Measurements from ENCODE around the gene DNAJC4. TPM values are rescaled to one million over a fixed set of nuclear protein-coding genes. Genes with fewer than 3 reads are reported as not detected.

The DNAJC4 gene
- total RNA-seq, 2 experiments from 2014 or later: 14.1 to 42.4 TPM

DNA sequence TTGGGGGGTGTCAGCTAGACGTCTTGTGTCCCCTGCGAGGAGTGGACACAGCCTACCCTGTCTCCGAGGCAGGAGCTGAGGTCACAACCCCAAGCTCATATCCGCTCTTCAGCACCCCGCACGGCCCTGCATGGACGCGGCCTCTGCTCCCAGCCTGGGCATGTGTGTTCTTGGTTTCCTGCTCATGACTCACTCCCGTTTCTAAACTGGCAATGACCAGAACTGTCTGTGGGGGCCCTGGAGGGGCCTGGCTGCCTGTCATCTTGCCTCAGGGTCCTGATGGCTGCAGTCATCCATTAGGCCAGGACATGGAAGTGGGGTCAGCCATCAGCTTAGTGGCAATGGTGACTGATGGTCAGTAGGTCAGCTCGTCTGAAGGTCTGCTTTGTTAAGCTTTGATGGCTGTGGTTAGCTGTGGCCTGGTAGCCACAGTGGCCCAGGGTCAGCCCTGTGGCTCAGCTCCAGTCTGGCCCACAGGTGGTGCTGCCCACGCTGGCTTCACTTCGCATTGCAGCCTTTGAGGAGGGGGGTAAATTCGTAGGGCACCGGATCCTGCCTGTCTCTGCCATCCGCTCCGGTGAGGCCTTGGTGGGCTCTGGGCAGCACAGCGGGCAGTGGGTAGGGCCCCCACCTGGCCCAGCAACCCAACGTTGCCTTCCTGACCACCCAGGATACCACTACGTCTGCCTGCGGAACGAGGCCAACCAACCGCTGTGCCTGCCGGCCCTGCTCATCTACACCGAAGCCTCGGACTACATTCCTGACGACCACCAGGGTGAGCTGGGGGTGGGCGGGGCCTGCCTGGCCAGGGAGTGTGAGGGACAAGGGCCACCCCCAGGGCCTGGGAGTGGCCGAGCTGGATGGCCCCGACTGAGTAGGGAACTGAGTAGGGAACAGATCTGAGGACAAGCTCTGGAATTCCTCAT lies 32.9 kb downstream of the DNAJC4 start:
- no peak overlapping the region for H3K4me3 ChIP-seq (ENCODE audit: low read depth, low read length, poor library complexity, severe bottlenecking)
- H3K9me2 ChIP-seq (ENCODE audit: insufficient read depth, low read length): no peaks in the 10 kb centered on the region
- no peaks in the 10 kb centered on the region for H3K36me3 ChIP-seq (ENCODE audit: insufficient read depth, low read length)
- ChIA-PET POLR2A (no interaction called here), CTCF (ENCODE audit: unreplicated experiment) (no interaction called here)
- H3K79me2 ChIP-seq (ENCODE audit: insufficient read depth, low read depth, low read length): no peaks in the 10 kb centered on the region
- peaks cover 12% of the 10 kb centered on the region for H3K4me1 ChIP-seq (ENCODE audit: insufficient read depth, low read length, poor library complexity, severe bottlenecking)
- no peaks in the 10 kb centered on the region for H3K9me3 ChIP-seq (ENCODE audit: low read length)
- H2AFZ ChIP-seq (ENCODE audit: low read length): no peak overlapping the region
- H3K27ac ChIP-seq (ENCODE audit: low read depth, low read length, poor library complexity, severe bottlenecking): no peak overlapping the region
- H3K4me2 ChIP-seq (ENCODE audit: low read length): no peak overlapping the region
- intact Hi-C loops (cut with micrococcal nuclease; ENCODE audit: unreplicated experiment): no loop called here
- no peaks in the 10 kb centered on the region for H4K20me1 ChIP-seq (ENCODE audit: insufficient read depth, low read length)
- TF ChIP-seq, protein P1, sequence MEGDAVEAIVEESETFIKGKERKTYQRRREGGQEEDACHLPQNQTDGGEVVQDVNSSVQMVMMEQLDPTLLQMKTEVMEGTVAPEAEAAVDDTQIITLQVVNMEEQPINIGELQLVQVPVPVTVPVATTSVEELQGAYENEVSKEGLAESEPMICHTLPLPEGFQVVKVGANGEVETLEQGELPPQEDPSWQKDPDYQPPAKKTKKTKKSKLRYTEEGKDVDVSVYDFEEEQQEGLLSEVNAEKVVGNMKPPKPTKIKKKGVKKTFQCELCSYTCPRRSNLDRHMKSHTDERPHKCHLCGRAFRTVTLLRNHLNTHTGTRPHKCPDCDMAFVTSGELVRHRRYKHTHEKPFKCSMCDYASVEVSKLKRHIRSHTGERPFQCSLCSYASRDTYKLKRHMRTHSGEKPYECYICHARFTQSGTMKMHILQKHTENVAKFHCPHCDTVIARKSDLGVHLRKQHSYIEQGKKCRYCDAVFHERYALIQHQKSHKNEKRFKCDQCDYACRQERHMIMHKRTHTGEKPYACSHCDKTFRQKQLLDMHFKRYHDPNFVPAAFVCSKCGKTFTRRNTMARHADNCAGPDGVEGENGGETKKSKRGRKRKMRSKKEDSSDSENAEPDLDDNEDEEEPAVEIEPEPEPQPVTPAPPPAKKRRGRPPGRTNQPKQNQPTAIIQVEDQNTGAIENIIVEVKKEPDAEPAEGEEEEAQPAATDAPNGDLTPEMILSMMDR (conservative IDR thresholded peaks at IDR 0.05; ENCODE audit: low read length): no peak
- no peak for TF ChIP-seq EZH2phosphoT487 (IDR thresholded peaks at IDR 0.05; ENCODE audit: borderline replicate concordance, low read depth, low read length)
- no TSS peak for BruUV-seq (replicated peaks)
- DNase-seq (ENCODE audit: low spot score): no peak

DNA sequence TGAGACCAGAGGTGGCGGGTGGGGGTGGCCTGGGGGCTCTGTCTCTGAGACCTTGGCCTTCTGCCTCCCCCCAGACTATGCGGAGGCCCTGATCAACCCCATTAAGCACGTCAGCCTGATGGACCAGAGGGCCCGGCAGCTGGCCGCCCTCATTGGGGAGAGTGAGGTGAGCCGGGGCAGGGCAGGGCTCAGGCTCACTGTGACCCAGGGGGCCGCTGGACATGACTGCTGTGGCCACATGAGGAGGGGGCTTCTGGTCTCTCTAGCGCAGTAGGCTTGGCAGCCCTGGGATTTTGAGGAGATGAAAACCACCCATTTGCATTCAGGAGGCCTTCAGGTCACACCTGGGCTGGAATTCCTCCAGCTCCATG lies 33.6 kb downstream of the DNAJC4 start:
- Histone ChIP-seq H3K27ac (ENCODE audit: low read depth, low read length, poor library complexity, severe bottlenecking) (no peak overlapping the region), H4K20me1 (ENCODE audit: insufficient read depth, low read length) (no peaks in the 10 kb centered on the region), H2AFZ (ENCODE audit: low read length) (no peak overlapping the region), H3K9me3 (ENCODE audit: low read length) (no peaks in the 10 kb centered on the region), H3K36me3 (ENCODE audit: insufficient read depth, low read length) (no peaks in the 10 kb centered on the region), H3K4me1 (ENCODE audit: insufficient read depth, low read length, poor library complexity, severe bottlenecking) (peaks cover 18% of the 10 kb centered on the region), H3K79me2 (ENCODE audit: insufficient read depth, low read depth, low read length) (no peaks in the 10 kb centered on the region), H3K9me2 (ENCODE audit: insufficient read depth, low read length) (no peaks in the 10 kb centered on the region), H3K4me3 (ENCODE audit: low read depth, low read length, poor library complexity, severe bottlenecking) (no peak overlapping the region), H3K4me2 (ENCODE audit: low read length) (no peak overlapping the region)
- TF ChIP-seq EZH2phosphoT487 (IDR thresholded peaks at IDR 0.05; ENCODE audit: borderline replicate concordance, low read depth, low read length): no peak
- TF ChIP-seq, protein P1 (conservative IDR thresholded peaks at IDR 0.05; ENCODE audit: low read length): no peak
- ChIA-PET POLR2A (no interaction called here), CTCF (ENCODE audit: unreplicated experiment) (no interaction called here)
- intact Hi-C loops (cut with micrococcal nuclease; ENCODE audit: unreplicated experiment): no loop called here
- BruUV-seq (replicated peaks): no TSS peak
- DNase-seq (ENCODE audit: low spot score): no peak

DNA sequence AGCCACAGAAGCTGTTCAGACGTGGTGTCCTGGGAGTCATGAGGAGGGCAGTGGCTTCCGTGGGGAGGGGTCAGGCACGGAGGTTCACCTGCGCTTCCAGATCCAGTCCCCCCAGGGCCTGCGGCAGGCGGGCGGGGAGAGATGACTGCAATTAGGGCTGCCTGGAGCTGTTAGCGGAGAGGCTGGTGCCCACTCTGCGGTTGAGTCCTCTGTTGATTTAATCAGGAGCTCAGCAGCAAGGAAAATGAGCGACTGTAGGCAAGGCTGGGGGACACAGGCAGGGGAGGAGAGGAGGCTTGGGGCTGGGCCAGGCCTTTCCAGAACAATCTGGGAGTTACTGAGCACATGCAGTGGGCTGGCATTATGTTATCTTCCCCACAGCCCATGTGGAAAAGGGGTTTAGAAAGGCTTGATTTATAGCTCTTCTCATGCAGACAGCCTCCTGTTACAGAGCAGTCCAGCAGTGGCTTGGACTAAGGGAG lies 34.1 kb downstream of the DNAJC4 start:
- no peak overlapping the region for H3K27ac ChIP-seq (ENCODE audit: low read depth, low read length, poor library complexity, severe bottlenecking)
- no peaks in the 10 kb centered on the region for H3K9me3 ChIP-seq (ENCODE audit: low read length)
- no peaks in the 10 kb centered on the region for H3K36me3 ChIP-seq (ENCODE audit: insufficient read depth, low read length)
- DNase-seq (ENCODE audit: low spot score): no peak
- no peaks in the 10 kb centered on the region for H4K20me1 ChIP-seq (ENCODE audit: insufficient read depth, low read length)
- no TSS peak for BruUV-seq (replicated peaks)
- H3K79me2 ChIP-seq (ENCODE audit: insufficient read depth, low read depth, low read length): no peaks in the 10 kb centered on the region
- ChIA-PET CTCF (ENCODE audit: unreplicated experiment) (no interaction called here), POLR2A (interaction anchor here (0.8 kb wide), 1 partner anchor 19 kb away, joined by 3 read pairs; no protein-coding TSS in a partner anchor)
- no peak overlapping the region for H3K4me2 ChIP-seq (ENCODE audit: low read length)
- intact Hi-C loops (cut with micrococcal nuclease; ENCODE audit: unreplicated experiment): no loop called here
- H2AFZ ChIP-seq (ENCODE audit: low read length): no peak overlapping the region
- H3K4me1 ChIP-seq (ENCODE audit: insufficient read depth, low read length, poor library complexity, severe bottlenecking): peaks cover 18% of the 10 kb centered on the region
- H3K4me3 ChIP-seq (ENCODE audit: low read depth, low read length, poor library complexity, severe bottlenecking): no peak overlapping the region
- TF ChIP-seq, protein P1 (conservative IDR thresholded peaks at IDR 0.05; ENCODE audit: low read length): no peak
- no peak for TF ChIP-seq EZH2phosphoT487 (IDR thresholded peaks at IDR 0.05; ENCODE audit: borderline replicate concordance, low read depth, low read length)
- no peaks in the 10 kb centered on the region for H3K9me2 ChIP-seq (ENCODE audit: insufficient read depth, low read length)
